HG02571 (cell line): Measurements from ENCODE around the gene ZNF667.

Source experiments
- ATAC-seq: cut with Tn5 transposase; IDR thresholded peaks from one replicate; pipeline ENCODE4 v1.9.1; 2021; ENCODE audit warnings: mild to moderate bottlenecking, moderate library complexity; ENCODE audit not compliant: unreplicated experiment

The ZNF667 gene

GRCh38 chr19:56476651-56477428 is at the start of gene ZNF667:
Gene ZNF667, minus strand, starts transcription at chr19:56477345. Its CDS starts 14,975 bp downstream, at chr19:56462370.
- ATAC-seq = no peak

- no peak for ATAC-seq
Measured at GRCh38 chr19:56525214-56525860, 48.2 kb upstream of the ZNF667 start.

GRCh38 chr19:56508290-56508778 is 31.2 kb upstream of the ZNF667 start:
- ATAC-seq = no peak

GRCh38 chr19:56507446-56508289 is 30.5 kb upstream of the ZNF667 start, which contains the start of gene ZNF471:
Gene ZNF471, plus strand, starts transcription at chr19:56507855. Its CDS starts 3,717 bp downstream, at chr19:56511572.
- ATAC-seq = no peak

- no peak for ATAC-seq
Measured at GRCh38 chr19:56504581-56504980, 27.4 kb upstream of the ZNF667 start.

GRCh38 chr19:56491399-56491798 is 14.3 kb upstream of the ZNF667 start:
- no peak for ATAC-seq

GRCh38 chr19:56477429-56478338 is 539 bp upstream of the ZNF667 start:
- no peak for ATAC-seq

GRCh38 chr19:56476093-56476492 is 1.1 kb downstream of the ZNF667 start:
- no peak for ATAC-seq

GRCh38 chr19:56474308-56474707 is 2.8 kb downstream of the ZNF667 start:
- no peak for ATAC-seq

GRCh38 chr19:56441206-56441792 is 35.8 kb downstream of the ZNF667 start:
- ATAC-seq = no peak

- no peak for ATAC-seq
Measured at GRCh38 chr19:56423985-56424353, 53.2 kb downstream of the ZNF667 start.

GRCh38 chr19:56423276-56423984 is 53.7 kb downstream of the ZNF667 start:
- no peak for ATAC-seq

GRCh38 chr19:56405062-56405461 is 72.1 kb downstream of the ZNF667 start:
- no peak for ATAC-seq

- no peak for ATAC-seq
Measured at GRCh38 chr19:56404705-56405056, 72.5 kb downstream of the ZNF667 start.

- peak; percentile 85 for ATAC-seq
Measured at GRCh38 chr19:56403764-56404704, 73.1 kb downstream of the ZNF667 start, which contains the start of gene ZNF583. Gene ZNF583, plus strand, starts transcription at chr19:56404332. Its CDS starts 2,783 bp downstream, at chr19:56407115.

GRCh38 chr19:56403261-56403660 is 73.9 kb downstream of the ZNF667 start:
- ATAC-seq = no peak

GRCh38 chr19:56400485-56400884 is 76.7 kb downstream of the ZNF667 start:
- no peak for ATAC-seq

- ATAC-seq = no peak
Measured at GRCh38 chr19:56398809-56399208, 78.3 kb downstream of the ZNF667 start.
